ENCODE measurements around the gene NSMCE1. TPM values are rescaled to one million over a fixed set of nuclear protein-coding genes. Genes with fewer than 3 reads are reported as not detected.

Gene NSMCE1
- total and polyA plus RNA-seq, 8 donors, result 27.6 to 37.9 (median 31.7) TPM

DNA sequence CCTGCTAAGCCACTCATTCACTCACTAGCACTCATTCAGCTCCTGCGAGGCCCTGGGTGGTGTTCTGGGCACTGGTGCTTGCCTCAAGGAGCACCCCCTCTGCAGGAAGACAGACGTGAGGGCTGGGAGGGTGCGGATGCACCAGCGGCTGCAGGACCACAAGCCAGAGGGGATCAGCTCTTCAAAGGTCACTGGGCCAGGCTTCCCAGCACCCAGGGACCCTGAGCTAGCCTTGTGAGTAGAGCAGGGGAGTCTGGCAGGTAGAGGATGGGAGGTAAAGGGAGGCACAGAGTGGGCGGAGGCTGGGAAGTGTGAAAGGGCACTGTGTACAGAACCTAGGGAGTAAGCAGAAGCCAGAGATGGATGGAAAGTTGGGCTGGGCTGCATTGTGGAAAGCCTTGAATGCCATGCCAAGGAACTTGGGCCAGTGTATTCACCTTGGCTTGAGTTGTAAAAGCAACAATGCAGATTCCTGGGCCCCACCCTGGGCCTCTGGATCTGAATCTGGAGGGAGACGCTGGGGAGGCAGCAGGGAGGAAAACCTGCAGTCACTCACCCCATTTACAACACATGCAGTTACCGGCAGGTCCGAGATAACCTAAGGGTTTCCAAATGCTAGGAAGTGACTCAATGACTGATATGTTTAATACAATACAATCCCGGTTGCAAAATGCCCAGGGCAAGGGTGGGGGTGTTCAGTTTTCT is 46.9 kb upstream of the NSMCE1 start:
- H3K27me3 ChIP-seq, result no peaks in the 10 kb centered on the region
- intact Hi-C loops (cut with DNase I), result no loop called here
- no peaks in the 10 kb centered on the region for H3K36me3 ChIP-seq
- DNase-seq, result peak in 3 of 6 donors; percentile 23 to 65 (median 59)
- H3K4me1 ChIP-seq, result peaks cover 0 to 39% (median 13%) of the 10 kb centered on the region in 3 donors
- no peaks in the 10 kb centered on the region for H3K9me3 ChIP-seq
- H3K27ac ChIP-seq, result peak overlapping the region in 2 of 4 donors; percentile 97 to 99
- no peak for FAIRE-seq
- H3K4me3 ChIP-seq, result peak overlapping the region in 2 of 4 donors; percentile 87 to 97
- ATAC-seq, result peak in 3 of 4 donors; percentile 9 to 71 (median 16)
- WGBS, 2 donors, result 51 to 55% methylated on average over 9 of the region's 9 CpGs
- TF ChIP-seq, protein P1, sequence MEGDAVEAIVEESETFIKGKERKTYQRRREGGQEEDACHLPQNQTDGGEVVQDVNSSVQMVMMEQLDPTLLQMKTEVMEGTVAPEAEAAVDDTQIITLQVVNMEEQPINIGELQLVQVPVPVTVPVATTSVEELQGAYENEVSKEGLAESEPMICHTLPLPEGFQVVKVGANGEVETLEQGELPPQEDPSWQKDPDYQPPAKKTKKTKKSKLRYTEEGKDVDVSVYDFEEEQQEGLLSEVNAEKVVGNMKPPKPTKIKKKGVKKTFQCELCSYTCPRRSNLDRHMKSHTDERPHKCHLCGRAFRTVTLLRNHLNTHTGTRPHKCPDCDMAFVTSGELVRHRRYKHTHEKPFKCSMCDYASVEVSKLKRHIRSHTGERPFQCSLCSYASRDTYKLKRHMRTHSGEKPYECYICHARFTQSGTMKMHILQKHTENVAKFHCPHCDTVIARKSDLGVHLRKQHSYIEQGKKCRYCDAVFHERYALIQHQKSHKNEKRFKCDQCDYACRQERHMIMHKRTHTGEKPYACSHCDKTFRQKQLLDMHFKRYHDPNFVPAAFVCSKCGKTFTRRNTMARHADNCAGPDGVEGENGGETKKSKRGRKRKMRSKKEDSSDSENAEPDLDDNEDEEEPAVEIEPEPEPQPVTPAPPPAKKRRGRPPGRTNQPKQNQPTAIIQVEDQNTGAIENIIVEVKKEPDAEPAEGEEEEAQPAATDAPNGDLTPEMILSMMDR (IDR thresholded peaks at IDR 0.05), result no peak

DNA sequence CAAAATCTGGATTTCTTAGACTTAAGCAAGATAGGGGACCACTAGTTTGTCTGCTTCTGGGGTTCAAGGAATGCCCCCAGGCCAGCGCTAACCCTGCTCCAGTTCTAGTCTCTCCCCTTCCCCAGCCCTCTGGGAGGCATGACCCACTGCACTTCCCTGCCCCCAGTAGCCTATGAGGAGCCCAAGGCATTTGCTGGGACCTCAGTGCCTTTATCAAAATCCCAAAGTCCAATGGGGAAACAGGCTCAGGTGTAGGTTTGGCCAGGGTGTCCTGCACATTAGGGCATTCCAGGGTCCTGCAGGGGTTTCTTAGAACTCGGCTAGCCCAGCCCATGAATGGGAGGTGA is 46.4 kb upstream of the NSMCE1 start:
- WGBS, 2 donors, result 81 to 87% methylated on average over 2 of the region's 2 CpGs
- TF ChIP-seq, protein P1 (IDR thresholded peaks at IDR 0.05), result no peak
- Histone ChIP-seq H3K4me3 (peak overlapping the region in 2 of 4 donors; percentile 87 to 97), H3K4me1 (peaks cover 0 to 37% (median 13%) of the 10 kb centered on the region in 3 donors), H3K36me3 (no peaks in the 10 kb centered on the region), H3K27ac (peak overlapping the region in 2 of 4 donors; percentile 97 to 99), H3K27me3 (no peaks in the 10 kb centered on the region), H3K9me3 (no peaks in the 10 kb centered on the region)
- FAIRE-seq, result no peak
- no peak for ATAC-seq
- no peak for DNase-seq
- intact Hi-C loops (cut with DNase I), result no loop called here

DNA sequence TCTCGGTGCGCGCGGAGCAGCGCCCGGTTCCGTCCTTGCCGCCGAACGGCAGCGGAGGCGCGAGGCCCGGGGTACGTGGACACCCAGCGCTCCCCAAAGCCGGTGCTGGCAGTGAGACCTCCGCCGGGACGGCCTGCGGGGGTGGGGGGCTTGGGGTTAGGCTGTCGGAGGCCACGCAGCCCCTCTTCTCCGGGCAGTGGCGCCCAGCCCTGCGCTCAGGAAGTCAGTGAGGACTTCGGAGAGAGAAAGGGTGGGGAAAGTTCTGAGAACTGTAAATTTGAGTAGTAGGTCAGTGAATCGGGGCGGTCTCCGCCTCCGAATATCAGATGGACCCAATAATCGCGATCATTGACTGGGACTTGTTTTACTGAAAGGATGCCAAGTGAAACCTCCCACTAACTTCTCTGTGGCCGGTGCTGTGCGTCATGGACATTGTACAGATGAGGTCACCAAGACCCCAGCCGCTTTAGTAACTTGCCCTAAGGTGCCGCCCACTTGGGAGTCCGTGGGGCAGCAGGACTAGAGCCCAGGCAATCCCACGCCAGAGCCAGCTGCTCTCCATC is 45.7 kb upstream of the NSMCE1 start:
- intact Hi-C loops (cut with DNase I), result no loop called here
- no peak for FAIRE-seq
- 1 to 2% methylated on average over 30 to 39 of the region's 39 CpGs for WGBS, 2 donors
- Histone ChIP-seq H3K4me3 (peak overlapping the region; percentile 63 to 97 (median 90)), H3K27ac (peak overlapping the region; percentile 81 to 99 (median 90)), H3K9me3 (no peaks in the 10 kb centered on the region), H3K4me1 (peaks cover 0 to 37% (median 13%) of the 10 kb centered on the region in 3 donors), H3K27me3 (no peaks in the 10 kb centered on the region), H3K36me3 (no peaks in the 10 kb centered on the region)
- TF ChIP-seq, protein P1 (IDR thresholded peaks at IDR 0.05), result no peak
- peak; percentile 37 to 72 (median 52) for DNase-seq
- ATAC-seq, result peak; percentile 29 to 54 (median 35)

DNA sequence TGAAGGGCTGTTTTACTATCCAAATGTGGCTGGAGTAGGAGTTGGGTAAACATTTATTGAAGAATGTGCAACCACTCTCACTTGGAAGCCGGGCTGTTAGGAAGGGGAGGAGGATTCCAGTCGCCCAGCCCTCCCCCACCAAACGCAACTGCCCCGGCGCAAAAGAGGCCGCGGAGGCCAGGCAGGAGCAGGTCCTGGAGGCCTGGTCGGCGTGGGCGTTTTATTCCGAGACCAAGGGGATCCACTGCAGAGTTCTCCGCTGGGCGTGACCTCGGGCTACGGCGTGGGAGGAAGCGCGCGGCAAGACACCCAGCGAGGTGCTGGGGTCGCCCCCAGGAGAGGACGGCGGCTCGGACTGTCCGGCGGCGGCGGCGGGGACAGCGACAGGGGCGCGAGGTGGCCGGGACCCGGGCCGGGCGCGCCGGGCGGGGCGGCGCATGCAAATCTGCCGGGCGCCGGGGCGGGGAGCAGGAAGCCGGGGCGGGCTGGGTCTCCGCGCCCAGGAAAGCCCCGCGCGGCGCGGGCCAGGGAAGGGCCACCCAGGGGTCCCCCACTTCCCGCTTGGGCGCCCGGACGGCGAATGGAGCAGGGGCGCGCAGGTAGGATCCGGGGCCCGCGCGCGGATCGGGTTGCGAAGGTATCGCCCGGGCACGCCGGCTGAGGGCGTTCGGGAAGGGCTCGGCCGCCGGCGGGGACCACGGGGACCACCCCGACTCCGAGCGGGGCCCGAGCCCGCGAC is 45.0 kb upstream of the NSMCE1 start, which contains the start of gene IL4R:
Gene IL4R, plus strand, starts transcription at position 553 of the 739 bp plus-strand sequence. CDS start 26,230 bp downstream, outside the sequence.
- Histone ChIP-seq H3K27ac (peak within 1 kb of the TSS; percentile 81 to 99 (median 90)), H3K36me3 (no peaks in the 10 kb centered on the region), H3K4me1 (peaks cover 0 to 37% (median 13%) of the 10 kb centered on the region in 3 donors), H3K27me3 (no peaks in the 10 kb centered on the region), H3K4me3 (peak within 1 kb of the TSS; percentile 63 to 97 (median 90)), H3K9me3 (no peaks in the 10 kb centered on the region)
- FAIRE-seq, result no peak
- TF ChIP-seq, protein P1 (IDR thresholded peaks at IDR 0.05), result no peak
- peak; percentile 71 to 88 (median 77) for DNase-seq
- intact Hi-C loops (cut with DNase I), result no loop called here
- peak; percentile 60 to 81 (median 73) for ATAC-seq
- 0% methylated on average over 66 to 85 of the region's 85 CpGs for WGBS, 2 donors

All from pancreas (tissue), 10 donors.